ENCODE data around the gene WNT1.

DNA sequence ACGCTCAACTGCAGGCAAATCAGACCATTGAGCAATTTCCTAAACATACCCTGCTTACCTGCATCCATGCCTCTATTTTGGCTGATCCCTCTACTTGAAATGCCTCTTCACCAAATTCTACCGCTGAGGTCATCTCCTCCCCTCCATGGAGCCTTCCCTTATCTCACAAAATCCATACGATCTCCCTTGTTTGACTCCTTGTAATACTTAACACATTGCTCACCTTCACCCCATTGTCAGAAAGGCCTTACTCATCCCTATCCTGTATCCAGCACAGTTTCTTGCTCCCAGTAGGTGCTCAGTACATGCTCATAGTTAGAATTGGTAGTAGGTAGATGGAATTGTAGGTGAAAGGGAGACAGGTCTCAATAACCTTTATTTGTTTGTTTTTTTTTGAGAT lies 15.7 kb downstream of the WNT1 start:
- TF ChIP-seq, protein P1, sequence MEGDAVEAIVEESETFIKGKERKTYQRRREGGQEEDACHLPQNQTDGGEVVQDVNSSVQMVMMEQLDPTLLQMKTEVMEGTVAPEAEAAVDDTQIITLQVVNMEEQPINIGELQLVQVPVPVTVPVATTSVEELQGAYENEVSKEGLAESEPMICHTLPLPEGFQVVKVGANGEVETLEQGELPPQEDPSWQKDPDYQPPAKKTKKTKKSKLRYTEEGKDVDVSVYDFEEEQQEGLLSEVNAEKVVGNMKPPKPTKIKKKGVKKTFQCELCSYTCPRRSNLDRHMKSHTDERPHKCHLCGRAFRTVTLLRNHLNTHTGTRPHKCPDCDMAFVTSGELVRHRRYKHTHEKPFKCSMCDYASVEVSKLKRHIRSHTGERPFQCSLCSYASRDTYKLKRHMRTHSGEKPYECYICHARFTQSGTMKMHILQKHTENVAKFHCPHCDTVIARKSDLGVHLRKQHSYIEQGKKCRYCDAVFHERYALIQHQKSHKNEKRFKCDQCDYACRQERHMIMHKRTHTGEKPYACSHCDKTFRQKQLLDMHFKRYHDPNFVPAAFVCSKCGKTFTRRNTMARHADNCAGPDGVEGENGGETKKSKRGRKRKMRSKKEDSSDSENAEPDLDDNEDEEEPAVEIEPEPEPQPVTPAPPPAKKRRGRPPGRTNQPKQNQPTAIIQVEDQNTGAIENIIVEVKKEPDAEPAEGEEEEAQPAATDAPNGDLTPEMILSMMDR (conservative IDR thresholded peaks at IDR 0.05 in 1 of 2, IDR thresholded peaks at IDR 0.05 in 1 of 2; ENCODE audit: extremely low read depth in 1 of 2, insufficient read depth in 1 of 2, low read depth in 1 of 2, low read length in 2 of 2): no peak
- TF ChIP-seq EZH2 (IDR thresholded peaks at IDR 0.05; ENCODE audit: borderline replicate concordance, low read length): no peak

Measured in mammary epithelial cell (primary cell).